ENCODE measurements around the gene BCORL1. TPM values are rescaled to one million over a fixed set of nuclear protein-coding genes. Genes with fewer than 3 reads are reported as not detected.

Gene BCORL1
- total RNA-seq, 1 donor from 2014 or later: 22.3 TPM

- H3K4me2 ChIP-seq (ENCODE audit: low read length): peak overlapping the region; percentile 57
- H3K9ac ChIP-seq (ENCODE audit: low read length): no peak overlapping the region
- no peaks in the 10 kb centered on the region for H3K27me3 ChIP-seq (ENCODE audit: insufficient read depth, low read length)
- no peak overlapping the region for H3K27ac Mint-ChIP-seq (ENCODE audit: unreplicated experiment)
- peaks cover 4% of the 10 kb centered on the region for H3K27me3 Mint-ChIP-seq (ENCODE audit: low read depth, unreplicated experiment)
- H2AFZ ChIP-seq (ENCODE audit: low read depth, low read length): peak overlapping the region; percentile 56
- H3K27ac ChIP-seq (ENCODE audit: low read depth, low read length): no peak overlapping the region
- TF ChIP-seq, protein P1, sequence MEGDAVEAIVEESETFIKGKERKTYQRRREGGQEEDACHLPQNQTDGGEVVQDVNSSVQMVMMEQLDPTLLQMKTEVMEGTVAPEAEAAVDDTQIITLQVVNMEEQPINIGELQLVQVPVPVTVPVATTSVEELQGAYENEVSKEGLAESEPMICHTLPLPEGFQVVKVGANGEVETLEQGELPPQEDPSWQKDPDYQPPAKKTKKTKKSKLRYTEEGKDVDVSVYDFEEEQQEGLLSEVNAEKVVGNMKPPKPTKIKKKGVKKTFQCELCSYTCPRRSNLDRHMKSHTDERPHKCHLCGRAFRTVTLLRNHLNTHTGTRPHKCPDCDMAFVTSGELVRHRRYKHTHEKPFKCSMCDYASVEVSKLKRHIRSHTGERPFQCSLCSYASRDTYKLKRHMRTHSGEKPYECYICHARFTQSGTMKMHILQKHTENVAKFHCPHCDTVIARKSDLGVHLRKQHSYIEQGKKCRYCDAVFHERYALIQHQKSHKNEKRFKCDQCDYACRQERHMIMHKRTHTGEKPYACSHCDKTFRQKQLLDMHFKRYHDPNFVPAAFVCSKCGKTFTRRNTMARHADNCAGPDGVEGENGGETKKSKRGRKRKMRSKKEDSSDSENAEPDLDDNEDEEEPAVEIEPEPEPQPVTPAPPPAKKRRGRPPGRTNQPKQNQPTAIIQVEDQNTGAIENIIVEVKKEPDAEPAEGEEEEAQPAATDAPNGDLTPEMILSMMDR (IDR thresholded peaks at IDR 0.05; ENCODE audit: insufficient read depth, low read depth, low read length): no peak
- TF ChIP-seq EZH2 (IDR thresholded peaks at IDR 0.05; ENCODE audit: insufficient read depth, low read length): no peak
- H3K4me1 ChIP-seq (ENCODE audit: insufficient read depth, low read length): peaks cover 3% of the 10 kb centered on the region
- no peak for DNase-seq (ENCODE audit: low read depth)
- no peaks in the 10 kb centered on the region for H3K9me3 Mint-ChIP-seq (ENCODE audit: unreplicated experiment)
- H3K79me2 ChIP-seq (ENCODE audit: insufficient read depth, low read length): no peaks in the 10 kb centered on the region
- H3K4me3 ChIP-seq (ENCODE audit: insufficient read depth, low read depth, low read length): no peak overlapping the region
- no peaks in the 10 kb centered on the region for H4K20me1 ChIP-seq (ENCODE audit: insufficient read depth, low read length)
- no peaks in the 10 kb centered on the region for H3K36me3 Mint-ChIP-seq (ENCODE audit: low read depth, unreplicated experiment)
- no peaks in the 10 kb centered on the region for H3K4me1 Mint-ChIP-seq (ENCODE audit: low read depth, unreplicated experiment)
- no peaks in the 10 kb centered on the region for H3K36me3 ChIP-seq (ENCODE audit: insufficient read depth, low read length)
- H3K4me3 Mint-ChIP-seq (ENCODE audit: unreplicated experiment): no peak overlapping the region
- H3K9me3 ChIP-seq (ENCODE audit: insufficient read depth, low read depth, low read length): no peaks in the 10 kb centered on the region
- no peak for FAIRE-seq
Measured at GRCh38 chrX:129961180-129962083, 21.0 kb upstream of the BCORL1 start.

DNA sequence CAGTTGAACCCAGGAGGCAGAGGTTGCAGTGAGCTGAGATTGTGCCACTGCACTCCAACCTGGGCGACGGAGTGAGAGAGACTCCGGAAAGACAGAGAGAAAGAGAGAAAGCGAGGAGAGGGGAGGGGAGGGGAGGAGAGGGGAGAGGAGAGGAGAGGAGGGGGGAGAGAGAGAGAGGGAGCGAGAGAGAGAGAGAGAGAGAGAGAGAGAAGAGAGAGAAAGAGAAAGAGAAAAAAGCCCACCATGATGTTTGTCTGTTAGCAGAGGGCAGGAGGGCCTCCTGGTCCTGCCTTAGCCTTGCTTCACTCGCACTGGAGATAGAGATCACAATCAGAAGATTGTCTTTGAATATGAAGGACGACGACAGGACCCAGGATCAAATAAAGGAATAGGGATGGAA is 18.7 kb upstream of the BCORL1 start:
- H3K4me2 ChIP-seq (ENCODE audit: low read length): no peak overlapping the region
- TF ChIP-seq, protein P1 (IDR thresholded peaks at IDR 0.05; ENCODE audit: insufficient read depth, low read depth, low read length): no peak
- DNase-seq (ENCODE audit: low read depth) (no peak), FAIRE-seq (peak; percentile 66)
- no peak overlapping the region for H3K27ac Mint-ChIP-seq (ENCODE audit: unreplicated experiment)
- H3K9ac ChIP-seq (ENCODE audit: low read length): no peak overlapping the region
- no peak overlapping the region for H3K27ac ChIP-seq (ENCODE audit: low read depth, low read length)
- no peak overlapping the region for H3K4me3 ChIP-seq (ENCODE audit: insufficient read depth, low read depth, low read length)
- no peaks in the 10 kb centered on the region for H3K4me1 Mint-ChIP-seq (ENCODE audit: low read depth, unreplicated experiment)
- no peaks in the 10 kb centered on the region for H3K27me3 ChIP-seq (ENCODE audit: insufficient read depth, low read length)
- peaks cover 3% of the 10 kb centered on the region for H3K4me1 ChIP-seq (ENCODE audit: insufficient read depth, low read length)
- no peaks in the 10 kb centered on the region for H3K9me3 Mint-ChIP-seq (ENCODE audit: unreplicated experiment)
- H3K27me3 Mint-ChIP-seq (ENCODE audit: low read depth, unreplicated experiment): peaks cover 4% of the 10 kb centered on the region
- H2AFZ ChIP-seq (ENCODE audit: low read depth, low read length): no peak overlapping the region
- H3K36me3 ChIP-seq (ENCODE audit: insufficient read depth, low read length): no peaks in the 10 kb centered on the region
- H3K4me3 Mint-ChIP-seq (ENCODE audit: unreplicated experiment): no peak overlapping the region
- H3K9me3 ChIP-seq (ENCODE audit: insufficient read depth, low read depth, low read length): no peaks in the 10 kb centered on the region
- no peaks in the 10 kb centered on the region for H3K79me2 ChIP-seq (ENCODE audit: insufficient read depth, low read length)
- no peaks in the 10 kb centered on the region for H4K20me1 ChIP-seq (ENCODE audit: insufficient read depth, low read length)
- H3K36me3 Mint-ChIP-seq (ENCODE audit: low read depth, unreplicated experiment): no peaks in the 10 kb centered on the region

DNA sequence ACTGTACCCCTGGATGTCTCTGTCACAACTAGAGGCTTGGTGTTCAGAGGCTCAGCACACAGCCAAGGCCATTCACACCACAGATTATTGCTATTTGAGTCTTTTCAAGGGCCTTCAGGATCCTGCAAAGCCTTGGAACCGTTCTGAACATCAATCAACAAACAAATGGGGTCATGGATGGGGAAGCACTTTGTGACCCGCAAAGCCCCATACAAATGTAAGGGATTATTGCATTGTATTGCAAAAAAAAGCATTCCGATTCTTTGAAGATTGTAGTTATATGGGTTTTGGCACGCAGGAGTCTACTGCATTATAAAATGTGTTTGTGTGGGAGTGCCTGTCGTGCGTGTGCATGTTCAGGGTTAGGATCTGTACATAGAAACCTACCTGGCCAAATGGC is 17.3 kb upstream of the BCORL1 start:
- no peaks in the 10 kb centered on the region for H3K79me2 ChIP-seq (ENCODE audit: insufficient read depth, low read length)
- no peak overlapping the region for H2AFZ ChIP-seq (ENCODE audit: low read depth, low read length)
- no peaks in the 10 kb centered on the region for H3K9me3 Mint-ChIP-seq (ENCODE audit: unreplicated experiment)

More for the DNA sequence above, 17.3 kb upstream of the BCORL1 start:
- Histone ChIP-seq H3K9me3 (ENCODE audit: insufficient read depth, low read depth, low read length) (no peaks in the 10 kb centered on the region), H3K36me3 (ENCODE audit: insufficient read depth, low read length) (no peaks in the 10 kb centered on the region), H3K4me3 (ENCODE audit: insufficient read depth, low read depth, low read length) (no peak overlapping the region), H3K4me1 (ENCODE audit: insufficient read depth, low read length) (no peaks in the 10 kb centered on the region), H3K27me3 (ENCODE audit: insufficient read depth, low read length) (no peaks in the 10 kb centered on the region), H3K4me2 (ENCODE audit: low read length) (no peak overlapping the region), H3K27ac (ENCODE audit: low read depth, low read length) (no peak overlapping the region), H4K20me1 (ENCODE audit: insufficient read depth, low read length) (no peaks in the 10 kb centered on the region), H3K9ac (ENCODE audit: low read length) (no peak overlapping the region)
- Mint-ChIP-seq H3K36me3 (ENCODE audit: low read depth, unreplicated experiment) (no peaks in the 10 kb centered on the region), H3K4me3 (ENCODE audit: unreplicated experiment) (no peak overlapping the region), H3K27me3 (ENCODE audit: low read depth, unreplicated experiment) (peaks cover 4% of the 10 kb centered on the region), H3K27ac (ENCODE audit: unreplicated experiment) (no peak overlapping the region), H3K4me1 (ENCODE audit: low read depth, unreplicated experiment) (no peaks in the 10 kb centered on the region)
- TF ChIP-seq, protein P1 (IDR thresholded peaks at IDR 0.05; ENCODE audit: insufficient read depth, low read depth, low read length): no peak
- no peak for TF ChIP-seq EZH2 (IDR thresholded peaks at IDR 0.05; ENCODE audit: insufficient read depth, low read length)
- FAIRE-seq (peak; percentile 62), DNase-seq (ENCODE audit: low read depth) (no peak)

All from astrocyte (in vitro differentiated cells and primary cell).